ENCODE measurements around the gene LRRC74A.

Gene LRRC74A

DNA sequence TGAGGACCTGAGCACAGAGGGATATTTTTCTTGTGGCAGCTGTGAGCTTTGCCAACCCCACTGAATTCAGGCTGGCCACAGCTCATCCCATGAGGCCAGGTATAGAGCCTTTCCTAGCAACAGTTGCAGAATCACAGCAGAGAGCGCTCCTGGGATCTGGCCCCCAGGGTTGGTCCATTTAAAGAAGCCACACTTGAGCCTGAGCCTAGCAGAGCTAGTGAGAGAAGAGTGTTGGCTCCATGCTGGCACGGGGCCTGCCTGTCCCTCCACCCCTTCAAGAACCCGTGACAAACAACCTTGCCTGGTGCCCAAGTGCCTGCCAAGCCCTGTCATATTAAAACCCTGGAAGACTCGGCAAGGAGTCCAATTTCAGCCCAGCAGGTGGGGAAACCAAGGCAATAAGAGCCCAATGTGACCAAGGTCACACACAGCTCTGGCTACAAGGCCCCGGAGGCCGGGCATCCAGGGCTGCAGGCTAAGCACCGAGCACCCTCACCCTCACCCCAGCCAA is 91.6 kb downstream of the LRRC74A start:
- CTCF ChIA-PET, result interaction anchor here (0.7 to 15.5 kb wide), 12 partner anchors 10 to 150 kb away, joined by 3 to 273 read pairs (median 5); no protein-coding TSS in a partner anchor
- DNase-seq, result no peak
- Mint-ChIP-seq H3K9me3 (no peaks in the 10 kb centered on the region), H3K4me3 (no peak overlapping the region), H3K4me1 (peaks cover 79% of the 10 kb centered on the region), H3K27ac (no peak overlapping the region), H3K36me3 (no peaks in the 10 kb centered on the region), H3K27me3 (peaks cover 16% of the 10 kb centered on the region)

DNA sequence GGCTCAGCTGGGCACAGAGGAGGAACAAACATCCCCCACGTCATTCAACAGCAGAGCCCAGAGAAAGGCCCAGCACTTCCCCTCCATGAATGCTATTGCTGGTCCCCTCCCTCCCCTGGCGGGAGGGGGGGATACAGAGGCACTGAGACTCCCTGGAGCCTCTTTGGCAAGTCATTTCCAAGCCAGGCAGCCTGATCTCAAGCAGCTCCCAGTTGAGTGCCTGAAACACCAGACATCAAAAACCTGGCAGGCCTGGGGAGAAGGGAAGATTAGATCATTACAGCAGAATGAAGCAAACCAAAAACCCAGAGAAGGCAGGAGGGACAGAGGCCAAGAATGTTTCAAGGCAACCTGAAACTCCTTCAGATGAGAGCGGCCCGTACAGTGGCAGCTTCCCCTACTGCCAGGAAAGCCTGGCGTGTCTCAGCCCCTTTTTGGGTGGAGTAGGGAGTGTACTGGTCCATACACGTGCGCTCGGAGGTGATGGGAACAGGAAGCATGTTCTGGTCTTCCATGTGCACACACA is 92.1 kb downstream of the LRRC74A start:
- DNase-seq, result no peak
- no peaks in the 10 kb centered on the region for H3K36me3 Mint-ChIP-seq
- H3K27ac Mint-ChIP-seq, result no peak overlapping the region
- H3K9me3 Mint-ChIP-seq, result no peaks in the 10 kb centered on the region
- H3K27me3 Mint-ChIP-seq, result peaks cover 21% of the 10 kb centered on the region
- peaks cover 79% of the 10 kb centered on the region for H3K4me1 Mint-ChIP-seq
- CTCF ChIA-PET, result interaction anchor here (0.7 to 15.5 kb wide), 12 partner anchors 12 to 149 kb away, joined by 3 to 273 read pairs (median 6); no protein-coding TSS in a partner anchor
- no peak overlapping the region for H3K4me3 Mint-ChIP-seq

DNA sequence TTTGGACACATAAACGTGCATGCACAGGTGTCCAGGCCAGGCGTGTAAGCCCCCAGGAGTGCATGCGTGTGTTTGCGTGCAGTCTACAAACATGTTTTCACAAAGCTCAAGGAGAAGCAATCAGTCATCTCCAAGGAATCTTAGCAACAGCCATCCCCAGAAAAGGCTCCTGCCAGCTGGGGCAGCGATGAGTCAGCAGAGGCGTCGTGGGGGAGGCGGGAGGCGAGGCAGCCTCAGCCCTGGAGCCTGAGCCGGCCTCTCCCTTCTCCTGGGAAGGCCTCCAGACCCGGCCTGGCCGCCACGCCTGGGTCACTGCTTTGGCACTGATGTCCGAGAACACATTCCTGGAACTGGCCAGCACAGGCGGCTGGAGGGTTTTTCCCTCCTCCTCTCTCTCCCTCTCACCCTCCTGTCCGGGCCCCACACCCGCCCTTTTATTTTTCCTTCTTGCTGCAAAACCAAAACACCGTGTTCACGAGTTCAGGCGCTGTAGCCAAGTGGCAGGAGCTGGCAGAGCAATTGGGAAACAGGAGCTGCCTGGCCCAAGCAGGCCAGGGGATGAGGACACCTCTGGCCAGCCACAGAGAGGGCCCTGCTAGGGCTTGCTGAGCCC is 92.7 kb downstream of the LRRC74A start:
- no peak overlapping the region for H3K4me3 Mint-ChIP-seq
- DNase-seq, result no peak
- peaks cover 22% of the 10 kb centered on the region for H3K27me3 Mint-ChIP-seq
- no peaks in the 10 kb centered on the region for H3K36me3 Mint-ChIP-seq
- CTCF ChIA-PET, result interaction anchor here (0.7 to 15.5 kb wide), 12 partner anchors 11 to 149 kb away, joined by 3 to 273 read pairs (median 8); no protein-coding TSS in a partner anchor
- peaks cover 79% of the 10 kb centered on the region for H3K4me1 Mint-ChIP-seq
- no peak overlapping the region for H3K27ac Mint-ChIP-seq
- no peaks in the 10 kb centered on the region for H3K9me3 Mint-ChIP-seq
